Measurements from ENCODE around the gene HCN2. TPM values are rescaled to one million over a fixed set of nuclear protein-coding genes. Genes with fewer than 3 reads are reported as not detected.
A peak's percentile ranks its signal among the peaks of the same experiment; 100 is the strongest.

The HCN2 gene
- total and polyA plus RNA-seq, 9 of the 15 experiments (the other 6 are each of a cell fraction or from before 2014, with no cell fraction given), result 0.29 to 4.2 (median 0.82) TPM; not detected in 2

GRCh38 chr19:574658-575526 lies 14.8 kb upstream of the HCN2 start (continued):
- TF ChIP-seq THRA (IDR thresholded peaks at IDR 0.05), result no peak
- TF ChIP-seq L3MBTL2 (IDR thresholded peaks at IDR 0.05), result peak; percentile 93
- TF ChIP-seq FOXM1 (IDR thresholded peaks at IDR 0.05; ENCODE audit: low read depth), result peak; percentile 93
- TF ChIP-seq FOXM1 (CRISPR knock-in tag; IDR thresholded peaks at IDR 0.05; ENCODE audit: low read depth), result no peak
- TF ChIP-seq CTCF (IDR thresholded peaks at IDR 0.05 in 2 of 3, conservative IDR thresholded peaks at IDR 0.05 in 1 of 3; ENCODE audit: insufficient read depth in 2 of 3, low read depth in 1 of 3, low read length in 3 of 3), result peak in 1 of 3 experiments; percentile 5; a peak in 1 of 6 replicates
- TF ChIP-seq CHD1 (IDR thresholded peaks at IDR 0.05; ENCODE audit: low read length), result peak; percentile 62
- no peak for TF ChIP-seq NFYB (IDR thresholded peaks at IDR 0.05; ENCODE audit: extremely low read depth, insufficient read length)
- no peak for TF ChIP-seq NCOA6 (IDR thresholded peaks at IDR 0.05)
- TF ChIP-seq ZNF449 (CRISPR knock-in tag; IDR thresholded peaks at IDR 0.05), result peak; percentile 41; the same call in 1 of the 2 replicates
- 0 out of 2 replicates have a peak, but pooled peaks have one; percentile 12 for TF ChIP-seq ZNF76 (CRISPR knock-in tag; IDR thresholded peaks at IDR 0.05; ENCODE audit: borderline replicate concordance)
- peak; percentile 99 for TF ChIP-seq POLR2AphosphoS5 (IDR thresholded peaks at IDR 0.05; ENCODE audit: control insufficient read depth, insufficient read depth, low read depth, low read length)
- peak; percentile 91 for TF ChIP-seq MXI1 (IDR thresholded peaks at IDR 0.05; ENCODE audit: low read depth, low read length)
- TF ChIP-seq GTF2E2 (tag; IDR thresholded peaks at IDR 0.05), result no peak
- TF ChIP-seq, protein P1, sequence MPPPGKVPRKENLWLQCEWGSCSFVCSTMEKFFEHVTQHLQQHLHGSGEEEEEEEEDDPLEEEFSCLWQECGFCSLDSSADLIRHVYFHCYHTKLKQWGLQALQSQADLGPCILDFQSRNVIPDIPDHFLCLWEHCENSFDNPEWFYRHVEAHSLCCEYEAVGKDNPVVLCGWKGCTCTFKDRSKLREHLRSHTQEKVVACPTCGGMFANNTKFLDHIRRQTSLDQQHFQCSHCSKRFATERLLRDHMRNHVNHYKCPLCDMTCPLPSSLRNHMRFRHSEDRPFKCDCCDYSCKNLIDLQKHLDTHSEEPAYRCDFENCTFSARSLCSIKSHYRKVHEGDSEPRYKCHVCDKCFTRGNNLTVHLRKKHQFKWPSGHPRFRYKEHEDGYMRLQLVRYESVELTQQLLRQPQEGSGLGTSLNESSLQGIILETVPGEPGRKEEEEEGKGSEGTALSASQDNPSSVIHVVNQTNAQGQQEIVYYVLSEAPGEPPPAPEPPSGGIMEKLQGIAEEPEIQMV (tag; conservative IDR thresholded peaks at IDR 0.05; ENCODE audit: low read depth), result no peak
- no peak for TF ChIP-seq NCOA2 (IDR thresholded peaks at IDR 0.05; ENCODE audit: partially characterized antibody in 2 of 2)
- TF ChIP-seq NELFE (IDR thresholded peaks at IDR 0.05; ENCODE audit: insufficient read depth, insufficient read length), result no peak
- TF ChIP-seq, protein P2, sequence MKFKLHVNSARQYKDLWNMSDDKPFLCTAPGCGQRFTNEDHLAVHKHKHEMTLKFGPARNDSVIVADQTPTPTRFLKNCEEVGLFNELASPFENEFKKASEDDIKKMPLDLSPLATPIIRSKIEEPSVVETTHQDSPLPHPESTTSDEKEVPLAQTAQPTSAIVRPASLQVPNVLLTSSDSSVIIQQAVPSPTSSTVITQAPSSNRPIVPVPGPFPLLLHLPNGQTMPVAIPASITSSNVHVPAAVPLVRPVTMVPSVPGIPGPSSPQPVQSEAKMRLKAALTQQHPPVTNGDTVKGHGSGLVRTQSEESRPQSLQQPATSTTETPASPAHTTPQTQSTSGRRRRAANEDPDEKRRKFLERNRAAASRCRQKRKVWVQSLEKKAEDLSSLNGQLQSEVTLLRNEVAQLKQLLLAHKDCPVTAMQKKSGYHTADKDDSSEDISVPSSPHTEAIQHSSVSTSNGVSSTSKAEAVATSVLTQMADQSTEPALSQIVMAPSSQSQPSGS (CRISPR knock-in tag; IDR thresholded peaks at IDR 0.05), result no peak
- no peak for TF ChIP-seq ZNF12 (CRISPR knock-in tag; IDR thresholded peaks at IDR 0.05)
- no peak for TF ChIP-seq ZNF75A (CRISPR knock-in tag; IDR thresholded peaks at IDR 0.05)
